Activated CD4-positive, alpha-beta T cell treated with anti-CD3 and anti-CD28 coated beads for 36 hours (primary cell): ENCODE results near the gene KCNJ12. TPM values are rescaled to one million over a fixed set of nuclear protein-coding genes. Genes with fewer than 3 reads are reported as not detected.

Experiments
- ATAC-seq: fragments of 200-7000 bp; cut with Tn5 transposase; one replicate; pipeline ENCODE4 v1.10.0; 2021; ENCODE audit warnings: mild to moderate bottlenecking, moderate library complexity
- CTCF ChIA-PET: fragments of 350-600 bp; sonication (Branson Sonifier 250); formaldehyde crosslinking; loops from one replicate; lab custom pipeline; 2021; ENCODE audit warnings: antibody characterized with exemption; lab: Charles Lee
- POLR2A ChIA-PET: fragments of 350-600 bp; sonication (Branson Sonifier 250); formaldehyde crosslinking; loops from one replicate; lab custom pipeline; 2021; ENCODE audit warnings: antibody characterized with exemption, inconsistent platforms; lab: Charles Lee
- DNase-seq: peaks from one replicate; pipeline ENCODE4 v3.0.0-alpha.2; 2020
- H3K27ac Mint-ChIP-seq: one replicate; pipeline ENCODE4 v1.8.0; 2021; ENCODE audit warnings: mixed read lengths
- H3K27me3 Mint-ChIP-seq: one replicate; pipeline ENCODE4 v1.8.0; 2021; ENCODE audit warnings: mixed read lengths
- H3K36me3 Mint-ChIP-seq: one replicate; pipeline ENCODE4 v1.8.0; 2021; ENCODE audit warnings: low read depth, mixed read lengths
- H3K4me1 Mint-ChIP-seq: one replicate; pipeline ENCODE4 v1.8.0; 2021; ENCODE audit warnings: mixed read lengths
- H3K4me3 Mint-ChIP-seq: one replicate; pipeline ENCODE4 v1.8.0; 2021; ENCODE audit warnings: mild to moderate bottlenecking, moderate library complexity, mixed read lengths
- H3K9me3 Mint-ChIP-seq: one replicate; pipeline ENCODE4 v1.8.0; 2021; ENCODE audit warnings: low read depth, mixed read lengths
- intact Hi-C, 2 experiments: fragments of 100-400 bp; cut with DNase I in 1 of 2; cut with micrococcal nuclease in 1 of 2; formaldehyde crosslinking; loops; one replicate each; pipeline versions ENCODE4 v1.14.2 to v1.15.1; 2022 to 2024; cut with DNase I, micrococcal nuclease
- total RNA-seq, 2 experiments: library from RNA; stranded (reverse); gene quantifications; one replicate each; pipeline ENCODE4 v1.2.3, GENCODE V29; 2021

The KCNJ12 gene
- total RNA-seq, 2 experiments from 2014 or later: not detected

DNA sequence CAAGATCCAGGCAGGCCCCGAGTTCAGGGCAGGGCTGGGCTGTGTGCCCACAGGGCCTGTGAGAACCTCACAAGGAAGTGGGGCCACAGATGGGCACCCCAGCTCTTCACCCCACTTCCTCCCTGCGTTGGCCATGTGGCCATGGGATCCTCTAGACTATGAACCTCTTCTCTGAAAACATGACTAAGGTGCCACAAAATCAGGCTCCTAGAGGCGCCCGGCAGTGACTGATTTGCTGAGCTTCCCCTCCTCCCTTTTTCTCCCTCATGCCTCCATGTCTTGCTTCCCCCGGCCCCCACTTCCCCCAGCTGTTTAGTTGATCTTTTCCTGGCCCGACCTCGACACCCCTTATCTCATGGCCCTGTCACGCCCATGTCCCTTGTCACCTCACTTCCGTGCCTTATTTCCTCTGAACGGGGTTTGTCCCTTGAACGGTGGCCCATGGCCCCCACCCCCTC lies 87.1 kb downstream of the KCNJ12 start:
- CTCF ChIA-PET: no interaction called here
- peak; percentile 36 for DNase-seq

GRCh38 chr17:21463779-21464407 lies 87.7 kb downstream of the KCNJ12 start:
- Mint-ChIP-seq H3K27me3 (peaks cover 10% of the 10 kb centered on the region), H3K27ac (peak overlapping the region; percentile 24), H3K4me3 (no peak overlapping the region), H3K9me3 (no peaks in the 10 kb centered on the region), H3K4me1 (peaks cover 13% of the 10 kb centered on the region), H3K36me3 (no peaks in the 10 kb centered on the region)
- ChIA-PET POLR2A (no interaction called here), CTCF (no interaction called here)
- intact Hi-C loops: loop anchor here in 1 of 2 experiments (1.0 kb wide), 1 partner anchor 13 kb away; no protein-coding TSS in a partner anchor
- ATAC-seq (no peak), DNase-seq (no peak)

More for the DNA sequence above, 87.1 kb downstream of the KCNJ12 start:
- peaks cover 13% of the 10 kb centered on the region for H3K4me1 Mint-ChIP-seq
- H3K9me3 Mint-ChIP-seq: no peaks in the 10 kb centered on the region
- intact Hi-C loops: no loop called here
- peak overlapping the region; percentile 24 for H3K27ac Mint-ChIP-seq
- H3K27me3 Mint-ChIP-seq: peaks cover 13% of the 10 kb centered on the region
- POLR2A ChIA-PET: no interaction called here
- no peaks in the 10 kb centered on the region for H3K36me3 Mint-ChIP-seq
- no peak overlapping the region for H3K4me3 Mint-ChIP-seq
- peak; percentile 75 for ATAC-seq

DNA sequence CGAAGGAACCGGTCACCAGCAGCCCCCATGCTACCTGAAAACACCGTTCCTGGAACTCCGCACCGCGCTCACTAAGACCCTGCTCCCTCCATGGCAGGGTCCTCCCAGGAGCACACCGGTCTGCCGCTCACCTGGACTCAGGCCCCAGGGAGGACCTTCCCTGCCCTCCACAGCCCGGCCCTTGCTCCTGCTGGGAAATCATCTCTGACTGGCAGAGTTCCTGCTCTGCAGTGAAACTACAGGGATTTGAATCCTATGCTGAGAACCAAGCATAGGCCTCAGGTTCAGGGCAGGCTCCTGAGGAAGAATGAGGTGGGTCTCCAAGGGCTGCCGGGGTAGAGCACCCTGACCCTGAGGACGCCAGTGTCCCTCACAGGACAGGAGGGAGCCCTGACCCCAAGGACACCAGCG lies 88.5 kb downstream of the KCNJ12 start:
- Mint-ChIP-seq H3K4me3 (no peak overlapping the region), H3K27ac (no peak overlapping the region), H3K27me3 (peaks cover 10% of the 10 kb centered on the region), H3K36me3 (no peaks in the 10 kb centered on the region), H3K9me3 (no peaks in the 10 kb centered on the region), H3K4me1 (peaks cover 13% of the 10 kb centered on the region)
- intact Hi-C loops: loop anchor here in 1 of 2 experiments (1.0 kb wide), 1 partner anchor 13 kb away; no protein-coding TSS in a partner anchor
- CTCF ChIA-PET: no interaction called here
- POLR2A ChIA-PET: no interaction called here
- ATAC-seq: no peak
- no peak for DNase-seq

DNA sequence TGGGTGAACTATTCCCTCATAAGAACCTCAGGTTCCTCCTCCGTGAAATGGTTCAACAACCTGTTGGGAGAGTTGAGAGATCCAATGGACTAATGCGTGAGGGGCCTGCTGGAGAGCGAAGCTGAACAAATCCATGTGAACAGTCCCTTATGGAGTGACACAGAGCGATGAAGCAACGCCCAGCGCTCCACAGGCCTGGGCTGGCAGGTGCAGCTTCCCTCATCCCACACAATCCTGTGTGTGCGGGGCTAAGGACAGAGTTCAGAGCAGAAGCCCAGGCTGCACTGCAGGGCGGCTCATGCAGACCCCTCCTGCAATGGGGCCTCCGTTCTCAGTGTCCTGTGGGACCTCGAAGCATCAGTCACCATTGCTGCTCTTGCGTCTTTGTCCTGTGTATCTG lies 90.4 kb downstream of the KCNJ12 start:
- H3K9me3 Mint-ChIP-seq: no peaks in the 10 kb centered on the region
- DNase-seq: no peak
- no peaks in the 10 kb centered on the region for H3K36me3 Mint-ChIP-seq
- ChIA-PET CTCF (no interaction called here), POLR2A (no interaction called here)
- H3K27ac Mint-ChIP-seq: no peak overlapping the region
- no peak for ATAC-seq
- H3K4me1 Mint-ChIP-seq: peaks cover 13% of the 10 kb centered on the region
- H3K4me3 Mint-ChIP-seq: no peak overlapping the region
- peaks cover 10% of the 10 kb centered on the region for H3K27me3 Mint-ChIP-seq
- intact Hi-C loops: no loop called here

- Mint-ChIP-seq H3K27ac (no peak overlapping the region), H3K9me3 (no peaks in the 10 kb centered on the region), H3K36me3 (no peaks in the 10 kb centered on the region), H3K4me3 (no peak overlapping the region), H3K27me3 (peaks cover 12% of the 10 kb centered on the region), H3K4me1 (peaks cover 13% of the 10 kb centered on the region)
- ChIA-PET CTCF (no interaction called here), POLR2A (no interaction called here)
- intact Hi-C loops: no loop called here
- DNase-seq: no peak
- no peak for ATAC-seq
These were observed 91.0 kb downstream of the KCNJ12 start for GRCh38 chr17:21467196-21467595.

GRCh38 chr17:21467739-21468490 lies 91.8 kb downstream of the KCNJ12 start:
- intact Hi-C loops: no loop called here
- ATAC-seq: no peak
- H3K36me3 Mint-ChIP-seq: no peaks in the 10 kb centered on the region
- H3K9me3 Mint-ChIP-seq: no peaks in the 10 kb centered on the region
- POLR2A ChIA-PET: no interaction called here
- CTCF ChIA-PET: no interaction called here
- no peak overlapping the region for H3K27ac Mint-ChIP-seq
- no peak overlapping the region for H3K4me3 Mint-ChIP-seq
- DNase-seq: no peak
- peaks cover 12% of the 10 kb centered on the region for H3K27me3 Mint-ChIP-seq
- H3K4me1 Mint-ChIP-seq: peaks cover 10% of the 10 kb centered on the region

Other genes starting within 250 kb of the KCNJ12 start
- gene DHRS7B, start 249.4 kb upstream of the KCNJ12 start, total RNA-seq: 10 to 100 TPM; 12.8 to 15.0 TPM
- gene TMEM11, start 162.2 kb upstream of the KCNJ12 start, total RNA-seq: 10 to 100 TPM; 28.9 to 40.4 TPM
- 1 to 10 TPM; 1.5 to 1.7 TPM for gene NATD1, start 122.9 kb upstream of the KCNJ12 start, total RNA-seq
- gene MAP2K3, start 91.6 kb upstream of the KCNJ12 start, total RNA-seq: 100 to 1,000 TPM; 122 to 123 TPM